Measurements from ENCODE around the gene MX2. TPM values are rescaled to one million over a fixed set of nuclear protein-coding genes. Genes with fewer than 3 reads are reported as not detected.

Gene MX2
- total and polyA plus RNA-seq, 2 donors (not counting 3 experiments of a cell fraction or from before 2014, with no cell fraction given): 0.01 TPM; not detected in 1

DNA sequence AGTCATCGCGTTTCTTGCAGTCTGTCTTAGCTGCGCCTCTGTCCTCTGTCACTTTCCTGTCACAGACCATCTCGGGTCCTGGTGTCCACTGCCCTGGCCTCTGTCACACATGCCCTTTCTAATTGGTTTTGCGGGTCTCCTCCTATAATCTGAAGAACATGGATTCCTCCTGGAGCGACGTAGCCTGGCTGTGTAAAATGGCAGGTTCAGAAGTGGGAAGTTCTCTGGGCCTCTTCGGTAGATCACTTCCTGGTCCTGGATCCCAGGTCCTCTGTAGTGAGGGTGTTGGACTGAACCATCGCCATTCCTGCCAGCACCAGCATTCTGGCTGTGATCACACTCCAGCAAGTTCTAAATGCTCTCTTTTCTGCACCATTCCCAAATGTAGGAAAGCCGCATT, 44.4 kb upstream of the MX2 start:
- DNase-seq (ENCODE audit: low read depth, low spot score) (no peak), FAIRE-seq (no peak)
- TF ChIP-seq, protein P1, sequence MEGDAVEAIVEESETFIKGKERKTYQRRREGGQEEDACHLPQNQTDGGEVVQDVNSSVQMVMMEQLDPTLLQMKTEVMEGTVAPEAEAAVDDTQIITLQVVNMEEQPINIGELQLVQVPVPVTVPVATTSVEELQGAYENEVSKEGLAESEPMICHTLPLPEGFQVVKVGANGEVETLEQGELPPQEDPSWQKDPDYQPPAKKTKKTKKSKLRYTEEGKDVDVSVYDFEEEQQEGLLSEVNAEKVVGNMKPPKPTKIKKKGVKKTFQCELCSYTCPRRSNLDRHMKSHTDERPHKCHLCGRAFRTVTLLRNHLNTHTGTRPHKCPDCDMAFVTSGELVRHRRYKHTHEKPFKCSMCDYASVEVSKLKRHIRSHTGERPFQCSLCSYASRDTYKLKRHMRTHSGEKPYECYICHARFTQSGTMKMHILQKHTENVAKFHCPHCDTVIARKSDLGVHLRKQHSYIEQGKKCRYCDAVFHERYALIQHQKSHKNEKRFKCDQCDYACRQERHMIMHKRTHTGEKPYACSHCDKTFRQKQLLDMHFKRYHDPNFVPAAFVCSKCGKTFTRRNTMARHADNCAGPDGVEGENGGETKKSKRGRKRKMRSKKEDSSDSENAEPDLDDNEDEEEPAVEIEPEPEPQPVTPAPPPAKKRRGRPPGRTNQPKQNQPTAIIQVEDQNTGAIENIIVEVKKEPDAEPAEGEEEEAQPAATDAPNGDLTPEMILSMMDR (IDR thresholded peaks at IDR 0.05; ENCODE audit: extremely low read depth in 1 of 2, insufficient read depth in 1 of 2, low read depth in 1 of 2, low read length in 2 of 2): no peak
- TF ChIP-seq POLR2AphosphoS5 (IDR thresholded peaks at IDR 0.05; ENCODE audit: insufficient read depth, low read depth, low read length) (no peak), GATA2 (IDR thresholded peaks at IDR 0.05; ENCODE audit: insufficient read depth, insufficient read length, low read depth, low read length) (no peak), MYC (IDR thresholded peaks at IDR 0.05; ENCODE audit: low read depth, low read length) (no peak), EZH2 (IDR thresholded peaks at IDR 0.05; ENCODE audit: borderline replicate concordance, low read depth, low read length, severe bottlenecking) (no peak)
- TF ChIP-seq, protein P2, sequence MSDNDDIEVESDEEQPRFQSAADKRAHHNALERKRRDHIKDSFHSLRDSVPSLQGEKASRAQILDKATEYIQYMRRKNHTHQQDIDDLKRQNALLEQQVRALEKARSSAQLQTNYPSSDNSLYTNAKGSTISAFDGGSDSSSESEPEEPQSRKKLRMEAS (IDR thresholded peaks at IDR 0.05; ENCODE audit: insufficient read depth, insufficient read length): no peak
- no TSS peak for BruUV-seq (replicated peaks)
- intact Hi-C loops (cut with micrococcal nuclease) (no loop called here), dilution Hi-C loops (cut with MboI; ENCODE audit: extremely low pct_ligation_motif_present, low sequenced_read_pairs) (no loop called here)
- POLR2A ChIA-PET: no interaction called here
- CTCF ChIA-PET: interaction anchor here (1.3 kb wide), 1 partner anchor 14 kb away, joined by 3 read pairs; no protein-coding TSS in a partner anchor
- Histone ChIP-seq H3K9ac (replicated peaks; ENCODE audit: extremely low read depth, insufficient read depth, low read length) (no peak overlapping the region), H4K20me1 (replicated peaks; ENCODE audit: control insufficient read depth, extremely low read depth, insufficient read depth, low read length) (no peaks in the 10 kb centered on the region), H3K27ac (ENCODE audit: insufficient read depth, low read depth, low read length) (no peak overlapping the region), H3K79me2 (ENCODE audit: control insufficient read depth, insufficient read depth, low read length) (no peaks in the 10 kb centered on the region), H3K4me2 (ENCODE audit: insufficient read depth, low read length) (no peak overlapping the region), H3K4me3 (replicated peaks in 1 of 3; ENCODE audit: insufficient read depth in 1 of 3, low read depth in 1 of 3, low read length in 3 of 3) (no peak overlapping the region), H3K36me3 (ENCODE audit: control insufficient read depth in 2 of 2, extremely low read depth in 1 of 2, insufficient read depth in 2 of 2, low read length in 2 of 2) (no peaks in the 10 kb centered on the region), H3K4me1 (ENCODE audit: control insufficient read depth, extremely low read depth, insufficient read depth, low read length) (no peaks in the 10 kb centered on the region), H3K9me1 (replicated peaks; ENCODE audit: control insufficient read depth, extremely low read depth, insufficient read depth, low read length) (no peaks in the 10 kb centered on the region), H3K9me3 (replicated peaks; ENCODE audit: control insufficient read depth, insufficient read depth, low read length) (no peaks in the 10 kb centered on the region), H3K27me3 (ENCODE audit: control insufficient read depth in 2 of 2, insufficient read depth in 2 of 2, low read length in 2 of 2) (peaks cover 13 to 29% of the 10 kb centered on the region in 2 experiments), H2AFZ (ENCODE audit: low read depth, low read length) (no peak overlapping the region)

Data from endothelial cell of umbilical vein (primary cell).